ENCODE results near the gene HOMER2.

DNA sequence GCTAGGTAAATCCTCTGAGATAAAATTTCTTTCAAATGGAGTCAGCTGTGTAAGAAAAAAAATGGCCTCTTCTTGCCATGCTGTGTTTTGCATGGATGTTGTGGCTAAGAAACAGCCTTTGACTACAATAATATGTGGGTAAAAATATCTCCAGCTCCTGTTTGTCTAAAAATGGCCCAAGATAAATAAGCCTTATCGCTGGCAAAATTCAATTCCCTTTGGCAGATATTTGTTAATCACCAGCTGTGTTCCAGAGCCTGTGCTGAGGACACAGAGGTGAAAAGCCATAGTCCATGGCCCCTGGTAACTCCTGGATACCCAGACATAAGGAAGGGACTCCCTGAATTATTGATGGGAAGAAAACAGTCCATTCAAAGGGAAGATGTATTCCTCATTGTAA lies 18.2 kb upstream of the HOMER2 start:
- TF ChIP-seq, protein P1, sequence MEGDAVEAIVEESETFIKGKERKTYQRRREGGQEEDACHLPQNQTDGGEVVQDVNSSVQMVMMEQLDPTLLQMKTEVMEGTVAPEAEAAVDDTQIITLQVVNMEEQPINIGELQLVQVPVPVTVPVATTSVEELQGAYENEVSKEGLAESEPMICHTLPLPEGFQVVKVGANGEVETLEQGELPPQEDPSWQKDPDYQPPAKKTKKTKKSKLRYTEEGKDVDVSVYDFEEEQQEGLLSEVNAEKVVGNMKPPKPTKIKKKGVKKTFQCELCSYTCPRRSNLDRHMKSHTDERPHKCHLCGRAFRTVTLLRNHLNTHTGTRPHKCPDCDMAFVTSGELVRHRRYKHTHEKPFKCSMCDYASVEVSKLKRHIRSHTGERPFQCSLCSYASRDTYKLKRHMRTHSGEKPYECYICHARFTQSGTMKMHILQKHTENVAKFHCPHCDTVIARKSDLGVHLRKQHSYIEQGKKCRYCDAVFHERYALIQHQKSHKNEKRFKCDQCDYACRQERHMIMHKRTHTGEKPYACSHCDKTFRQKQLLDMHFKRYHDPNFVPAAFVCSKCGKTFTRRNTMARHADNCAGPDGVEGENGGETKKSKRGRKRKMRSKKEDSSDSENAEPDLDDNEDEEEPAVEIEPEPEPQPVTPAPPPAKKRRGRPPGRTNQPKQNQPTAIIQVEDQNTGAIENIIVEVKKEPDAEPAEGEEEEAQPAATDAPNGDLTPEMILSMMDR (conservative IDR thresholded peaks at IDR 0.05; ENCODE audit: low read length): no peak
- TF ChIP-seq EZH2phosphoT487 (IDR thresholded peaks at IDR 0.05; ENCODE audit: borderline replicate concordance): no peak

All from Loucy (cell line).